ENCODE measurements around the gene PIK3R2.

PIK3R2 gene

GRCh38 chr19:18202778-18203407 is 49.9 kb downstream of the PIK3R2 start:
- TF ChIP-seq CTCF (conservative IDR thresholded peaks at IDR 0.05; ENCODE audit: low read depth, low read length), result peak; percentile 42
- DNase-seq (ENCODE audit: low read depth), result no peak

GRCh38 chr19:18203408-18203862 is 50.5 kb downstream of the PIK3R2 start:
- TF ChIP-seq CTCF (conservative IDR thresholded peaks at IDR 0.05; ENCODE audit: low read depth, low read length), result no peak
- DNase-seq (ENCODE audit: low read depth), result no peak
- peak overlapping the region; percentile 67 for H3K4me3 ChIP-seq (ENCODE audit: low read length)

More at GRCh38 chr19:18202778-18203407, 49.9 kb downstream of the PIK3R2 start:
- peak overlapping the region; percentile 67 for H3K4me3 ChIP-seq (ENCODE audit: low read length)

GRCh38 chr19:18203863-18204393 is 51.0 kb downstream of the PIK3R2 start, which contains the start of gene RAB3A:
TSS of gene RAB3A (minus strand) at chr19:18204042. CDS start at chr19:18202740, 1,302 bp downstream.
- peak; percentile 100 for DNase-seq (ENCODE audit: low read depth)
- TF ChIP-seq CTCF (conservative IDR thresholded peaks at IDR 0.05; ENCODE audit: low read depth, low read length), result no peak
- peak within 1 kb of the TSS; percentile 75 for H3K4me3 ChIP-seq (ENCODE audit: low read length)

GRCh38 chr19:18204394-18205199 is 51.6 kb downstream of the PIK3R2 start:
- H3K4me3 ChIP-seq (ENCODE audit: low read length), result peak overlapping the region; percentile 75
- TF ChIP-seq CTCF (conservative IDR thresholded peaks at IDR 0.05; ENCODE audit: low read depth, low read length), result no peak
- no peak for DNase-seq (ENCODE audit: low read depth)

- DNase-seq (ENCODE audit: low read depth), result no peak
- peak overlapping the region; percentile 75 for H3K4me3 ChIP-seq (ENCODE audit: low read length)
- TF ChIP-seq CTCF (conservative IDR thresholded peaks at IDR 0.05; ENCODE audit: low read depth, low read length), result no peak
These were observed 52.4 kb downstream of the PIK3R2 start for GRCh38 chr19:18205200-18205892.

GRCh38 chr19:18206018-18206417 is 53.1 kb downstream of the PIK3R2 start:
- no peak for DNase-seq (ENCODE audit: low read depth)
- no peak overlapping the region for H3K4me3 ChIP-seq (ENCODE audit: low read length)
- TF ChIP-seq CTCF (conservative IDR thresholded peaks at IDR 0.05; ENCODE audit: low read depth, low read length), result no peak
